SW 1271 (cell line): ENCODE results near the gene FCGBP.
"Not testable (repeated sequence)": the region's sequence is repeated elsewhere in the genome, so short reads cannot be mapped to it uniquely, and the experiment has no call there.

Source experiments
- DNase-seq, 2 experiments: peaks; one replicate each; lab custom pipeline; 2025; lab: John Stamatoyannopoulos, UW

FCGBP gene

GRCh38 chr19:39934584-39935363 lies at the start of gene FCGBP:
Gene FCGBP (minus strand): TSS chr19:39934634.
- DNase-seq = no peak

GRCh38 chr19:39983695-39984300 lies 49.4 kb upstream of the FCGBP start:
- no peak for DNase-seq

GRCh38 chr19:39982883-39983282 lies 48.4 kb upstream of the FCGBP start:
- DNase-seq = no peak

GRCh38 chr19:39974377-39975155 lies 40.1 kb upstream of the FCGBP start:
- DNase-seq = no peak

- DNase-seq = no peak
These were observed 37.1 kb upstream of the FCGBP start for GRCh38 chr19:39971380-39972035.

GRCh38 chr19:39970675-39971379 lies 36.4 kb upstream of the FCGBP start, which contains the start of gene PSMC4:
Gene PSMC4 (plus strand): TSS chr19:39971165. CDS start chr19:39971203, 38 bp downstream.
- DNase-seq = peak; percentile 83 to 96

- DNase-seq = peak in 1 of 2 experiments; percentile 42
These were observed 35.9 kb upstream of the FCGBP start for GRCh38 chr19:39970425-39970674.

GRCh38 chr19:39969681-39970424 lies 35.4 kb upstream of the FCGBP start:
- DNase-seq = no peak

GRCh38 chr19:39969266-39969665 lies 34.8 kb upstream of the FCGBP start:
- no peak for DNase-seq

- DNase-seq = no peak
These were observed 34.4 kb upstream of the FCGBP start for GRCh38 chr19:39968789-39969188.

- DNase-seq = no peak
These were observed 33.1 kb upstream of the FCGBP start for GRCh38 chr19:39967561-39967960.

- no peak for DNase-seq
These were observed 32.2 kb upstream of the FCGBP start for GRCh38 chr19:39966617-39967016.

- no peak for DNase-seq
These were observed 29.5 kb upstream of the FCGBP start for GRCh38 chr19:39963898-39964297.

- not testable (repeated sequence) for DNase-seq
These were observed 25.0 kb upstream of the FCGBP start for GRCh38 chr19:39959407-39959806.

- DNase-seq = not testable (repeated sequence)
These were observed 24.5 kb upstream of the FCGBP start for GRCh38 chr19:39958942-39959341.

- DNase-seq = not testable (repeated sequence)
These were observed 23.5 kb upstream of the FCGBP start for GRCh38 chr19:39957886-39958285.

- DNase-seq = no peak
These were observed 19.5 kb upstream of the FCGBP start for GRCh38 chr19:39953915-39954314.

GRCh38 chr19:39951686-39952085 lies 17.3 kb upstream of the FCGBP start:
- DNase-seq = no peak

- no peak for DNase-seq
These were observed 16.7 kb upstream of the FCGBP start for GRCh38 chr19:39951065-39951650.

GRCh38 chr19:39949026-39949747 lies 14.8 kb upstream of the FCGBP start:
- DNase-seq = no peak
